ENCODE data around the gene AMZ1.

AMZ1 gene, protein sequence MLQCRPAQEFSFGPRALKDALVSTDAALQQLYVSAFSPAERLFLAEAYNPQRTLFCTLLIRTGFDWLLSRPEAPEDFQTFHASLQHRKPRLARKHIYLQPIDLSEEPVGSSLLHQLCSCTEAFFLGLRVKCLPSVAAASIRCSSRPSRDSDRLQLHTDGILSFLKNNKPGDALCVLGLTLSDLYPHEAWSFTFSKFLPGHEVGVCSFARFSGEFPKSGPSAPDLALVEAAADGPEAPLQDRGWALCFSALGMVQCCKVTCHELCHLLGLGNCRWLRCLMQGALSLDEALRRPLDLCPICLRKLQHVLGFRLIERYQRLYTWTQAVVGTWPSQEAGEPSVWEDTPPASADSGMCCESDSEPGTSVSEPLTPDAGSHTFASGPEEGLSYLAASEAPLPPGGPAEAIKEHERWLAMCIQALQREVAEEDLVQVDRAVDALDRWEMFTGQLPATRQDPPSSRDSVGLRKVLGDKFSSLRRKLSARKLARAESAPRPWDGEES

DNA sequence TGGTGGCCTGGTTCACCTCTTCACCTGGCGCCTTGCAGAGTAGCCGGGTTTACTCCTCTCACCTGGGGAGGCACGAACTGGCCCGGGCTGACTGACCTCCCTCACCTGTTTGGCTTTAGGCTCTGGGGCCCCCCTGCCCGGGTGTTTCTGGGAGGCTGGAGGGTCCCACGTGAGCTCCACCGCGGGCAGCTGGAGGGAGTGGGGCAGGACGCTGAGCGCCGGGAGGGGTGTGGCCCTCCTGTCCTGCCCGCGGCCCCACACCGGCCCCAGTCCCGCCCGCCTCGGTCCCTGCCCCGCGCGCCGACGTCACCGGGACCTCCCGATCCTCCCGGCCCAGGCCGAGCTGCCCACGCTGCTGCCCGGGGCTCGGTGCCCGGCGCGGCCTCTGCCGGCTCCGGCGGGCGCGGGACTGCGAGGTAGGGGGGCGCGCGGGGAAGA lies at the start of gene AMZ1:
Gene AMZ1 (plus strand): TSS at position 322 of the 438 bp plus-strand sequence. CDS start 12,250 bp downstream, outside the sequence.
- TF ChIP-seq GATA3 (IDR thresholded peaks at IDR 0.05; ENCODE audit: low read depth, low read length): no peak
- no peak for TF ChIP-seq GATA2 (IDR thresholded peaks at IDR 0.05; ENCODE audit: low read depth, low read length)

GRCh38 chr7:2638224-2638991 lies 49.6 kb upstream of the AMZ1 start:
- TF ChIP-seq GATA2 (IDR thresholded peaks at IDR 0.05; ENCODE audit: low read depth, low read length): no peak
- no peak for TF ChIP-seq GATA3 (IDR thresholded peaks at IDR 0.05; ENCODE audit: low read depth, low read length)

- TF ChIP-seq GATA3 (IDR thresholded peaks at IDR 0.05; ENCODE audit: low read depth, low read length): no peak
- TF ChIP-seq GATA2 (IDR thresholded peaks at IDR 0.05; ENCODE audit: low read depth, low read length): no peak
Measured at GRCh38 chr7:2639181-2639681, 48.8 kb upstream of the AMZ1 start.

- TF ChIP-seq GATA2 (IDR thresholded peaks at IDR 0.05; ENCODE audit: low read depth, low read length) (no peak), GATA3 (IDR thresholded peaks at IDR 0.05; ENCODE audit: low read depth, low read length) (no peak)
Measured at GRCh38 chr7:2639695-2640481, 48.1 kb upstream of the AMZ1 start.

DNA sequence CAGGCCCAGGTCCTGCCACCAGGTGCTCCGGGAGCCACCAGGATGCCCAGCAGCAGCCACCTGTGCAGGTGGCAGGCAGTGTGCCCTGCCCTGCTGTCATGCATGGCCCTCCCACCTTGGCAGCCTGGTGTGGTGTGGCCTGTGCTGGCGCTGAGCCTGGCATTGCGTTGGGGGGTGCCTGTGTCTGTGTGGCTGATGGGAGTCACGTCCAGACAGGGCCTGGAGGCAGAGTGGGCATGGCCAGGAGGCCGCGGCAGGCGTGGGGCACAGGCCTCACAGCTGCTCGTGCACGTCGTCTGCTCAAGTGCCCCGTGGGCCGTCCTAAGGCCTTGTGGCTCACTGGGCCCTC lies 47.5 kb upstream of the AMZ1 start:
- no peak for TF ChIP-seq GATA2 (IDR thresholded peaks at IDR 0.05; ENCODE audit: low read depth, low read length)
- no peak for TF ChIP-seq GATA3 (IDR thresholded peaks at IDR 0.05; ENCODE audit: low read depth, low read length)

DNA sequence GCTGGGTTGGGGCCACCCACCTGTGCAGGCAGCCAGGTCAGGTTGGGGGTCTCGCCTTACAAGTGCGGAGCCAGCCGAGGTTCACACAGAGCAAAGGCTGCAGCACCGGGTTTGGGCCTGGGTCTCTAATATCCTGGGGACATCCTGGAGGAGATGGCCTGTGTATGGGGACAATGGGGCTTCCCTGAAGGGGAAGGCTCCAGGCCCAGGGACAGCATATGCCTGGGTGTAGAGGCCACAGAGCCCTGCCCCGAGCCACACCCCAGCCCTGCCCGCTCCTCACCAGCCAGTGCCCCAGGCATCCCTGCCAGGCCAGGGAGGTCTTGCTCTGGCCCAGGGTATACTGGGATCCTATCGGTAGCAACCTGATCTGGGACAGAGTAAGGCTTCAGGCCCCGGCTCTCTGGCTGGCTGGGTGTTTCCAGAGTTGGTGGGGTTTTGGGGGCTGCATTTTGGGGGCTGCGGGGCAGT lies 47.1 kb upstream of the AMZ1 start:
- TF ChIP-seq GATA3 (IDR thresholded peaks at IDR 0.05; ENCODE audit: low read depth, low read length) (no peak), GATA2 (IDR thresholded peaks at IDR 0.05; ENCODE audit: low read depth, low read length) (no peak)

GRCh38 chr7:2641406-2642393 lies 46.3 kb upstream of the AMZ1 start:
- no peak for TF ChIP-seq GATA2 (IDR thresholded peaks at IDR 0.05; ENCODE audit: low read depth, low read length)
- TF ChIP-seq GATA3 (IDR thresholded peaks at IDR 0.05; ENCODE audit: low read depth, low read length): no peak

- TF ChIP-seq GATA2 (IDR thresholded peaks at IDR 0.05; ENCODE audit: low read depth, low read length): peak; percentile 52; the same call in 1 of the 2 replicates
- no peak for TF ChIP-seq GATA3 (IDR thresholded peaks at IDR 0.05; ENCODE audit: low read depth, low read length)
Measured at GRCh38 chr7:2643386-2644219, 44.4 kb upstream of the AMZ1 start.

- no peak for TF ChIP-seq GATA3 (IDR thresholded peaks at IDR 0.05; ENCODE audit: low read depth, low read length)
- TF ChIP-seq GATA2 (IDR thresholded peaks at IDR 0.05; ENCODE audit: low read depth, low read length): no peak
Measured at GRCh38 chr7:2644220-2644561, 43.8 kb upstream of the AMZ1 start.

GRCh38 chr7:2644562-2645273 lies 43.3 kb upstream of the AMZ1 start:
- TF ChIP-seq GATA2 (IDR thresholded peaks at IDR 0.05; ENCODE audit: low read depth, low read length) (no peak), GATA3 (IDR thresholded peaks at IDR 0.05; ENCODE audit: low read depth, low read length) (no peak)

- no peak for TF ChIP-seq GATA3 (IDR thresholded peaks at IDR 0.05; ENCODE audit: low read depth, low read length)
- TF ChIP-seq GATA2 (IDR thresholded peaks at IDR 0.05; ENCODE audit: low read depth, low read length): no peak
Measured at GRCh38 chr7:2645274-2645868, 42.6 kb upstream of the AMZ1 start.

Measured in SH-SY5Y (cell line).